ENCODE results near the gene STK31.

STK31 gene, protein sequence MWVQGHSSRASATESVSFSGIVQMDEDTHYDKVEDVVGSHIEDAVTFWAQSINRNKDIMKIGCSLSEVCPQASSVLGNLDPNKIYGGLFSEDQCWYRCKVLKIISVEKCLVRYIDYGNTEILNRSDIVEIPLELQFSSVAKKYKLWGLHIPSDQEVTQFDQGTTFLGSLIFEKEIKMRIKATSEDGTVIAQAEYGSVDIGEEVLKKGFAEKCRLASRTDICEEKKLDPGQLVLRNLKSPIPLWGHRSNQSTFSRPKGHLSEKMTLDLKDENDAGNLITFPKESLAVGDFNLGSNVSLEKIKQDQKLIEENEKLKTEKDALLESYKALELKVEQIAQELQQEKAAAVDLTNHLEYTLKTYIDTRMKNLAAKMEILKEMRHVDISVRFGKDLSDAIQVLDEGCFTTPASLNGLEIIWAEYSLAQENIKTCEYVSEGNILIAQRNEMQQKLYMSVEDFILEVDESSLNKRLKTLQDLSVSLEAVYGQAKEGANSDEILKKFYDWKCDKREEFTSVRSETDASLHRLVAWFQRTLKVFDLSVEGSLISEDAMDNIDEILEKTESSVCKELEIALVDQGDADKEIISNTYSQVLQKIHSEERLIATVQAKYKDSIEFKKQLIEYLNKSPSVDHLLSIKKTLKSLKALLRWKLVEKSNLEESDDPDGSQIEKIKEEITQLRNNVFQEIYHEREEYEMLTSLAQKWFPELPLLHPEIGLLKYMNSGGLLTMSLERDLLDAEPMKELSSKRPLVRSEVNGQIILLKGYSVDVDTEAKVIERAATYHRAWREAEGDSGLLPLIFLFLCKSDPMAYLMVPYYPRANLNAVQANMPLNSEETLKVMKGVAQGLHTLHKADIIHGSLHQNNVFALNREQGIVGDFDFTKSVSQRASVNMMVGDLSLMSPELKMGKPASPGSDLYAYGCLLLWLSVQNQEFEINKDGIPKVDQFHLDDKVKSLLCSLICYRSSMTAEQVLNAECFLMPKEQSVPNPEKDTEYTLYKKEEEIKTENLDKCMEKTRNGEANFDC

DNA sequence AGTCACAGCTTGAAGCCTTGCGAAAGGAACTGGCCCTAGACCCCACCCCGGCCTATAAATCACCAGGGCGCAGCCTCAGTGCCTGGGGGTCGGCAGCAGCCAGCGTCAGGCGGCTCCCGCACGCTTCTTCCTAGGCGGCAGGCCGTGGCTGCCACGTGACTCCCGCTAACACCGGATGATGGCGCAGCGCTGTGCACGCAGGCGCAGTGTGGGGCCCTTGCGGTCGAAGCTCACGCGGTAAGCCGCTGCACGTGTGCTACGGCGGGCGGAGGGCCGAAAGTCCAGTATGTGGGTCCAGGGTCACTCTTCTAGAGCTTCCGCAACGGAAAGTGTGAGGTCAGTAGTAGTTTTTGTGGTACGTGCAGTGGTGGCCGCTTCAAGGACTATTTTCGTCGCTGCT lies at the start of gene STK31:
STK31 (plus strand) TSS at position 220 of the 400 bp plus-strand sequence; CDS start at position 287, 67 bp downstream.
- H3K36me3 ChIP-seq (ENCODE audit: control insufficient read depth, insufficient read depth, low read length) = no peaks in the 10 kb centered on the region
- no peak within 1 kb of the TSS for H3K4me3 ChIP-seq (replicated peaks; ENCODE audit: low read depth, low read length)
- TF ChIP-seq, protein P1, sequence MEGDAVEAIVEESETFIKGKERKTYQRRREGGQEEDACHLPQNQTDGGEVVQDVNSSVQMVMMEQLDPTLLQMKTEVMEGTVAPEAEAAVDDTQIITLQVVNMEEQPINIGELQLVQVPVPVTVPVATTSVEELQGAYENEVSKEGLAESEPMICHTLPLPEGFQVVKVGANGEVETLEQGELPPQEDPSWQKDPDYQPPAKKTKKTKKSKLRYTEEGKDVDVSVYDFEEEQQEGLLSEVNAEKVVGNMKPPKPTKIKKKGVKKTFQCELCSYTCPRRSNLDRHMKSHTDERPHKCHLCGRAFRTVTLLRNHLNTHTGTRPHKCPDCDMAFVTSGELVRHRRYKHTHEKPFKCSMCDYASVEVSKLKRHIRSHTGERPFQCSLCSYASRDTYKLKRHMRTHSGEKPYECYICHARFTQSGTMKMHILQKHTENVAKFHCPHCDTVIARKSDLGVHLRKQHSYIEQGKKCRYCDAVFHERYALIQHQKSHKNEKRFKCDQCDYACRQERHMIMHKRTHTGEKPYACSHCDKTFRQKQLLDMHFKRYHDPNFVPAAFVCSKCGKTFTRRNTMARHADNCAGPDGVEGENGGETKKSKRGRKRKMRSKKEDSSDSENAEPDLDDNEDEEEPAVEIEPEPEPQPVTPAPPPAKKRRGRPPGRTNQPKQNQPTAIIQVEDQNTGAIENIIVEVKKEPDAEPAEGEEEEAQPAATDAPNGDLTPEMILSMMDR (IDR thresholded peaks at IDR 0.05; ENCODE audit: insufficient read depth, low read length, poor library complexity, severe bottlenecking) = no peak
- H3K27me3 ChIP-seq (replicated peaks; ENCODE audit: control insufficient read depth, insufficient read depth, low read length) = no peaks in the 10 kb centered on the region
- peak; percentile 10 for DNase-seq (ENCODE audit: extremely low read depth, insufficient read length)

DNA sequence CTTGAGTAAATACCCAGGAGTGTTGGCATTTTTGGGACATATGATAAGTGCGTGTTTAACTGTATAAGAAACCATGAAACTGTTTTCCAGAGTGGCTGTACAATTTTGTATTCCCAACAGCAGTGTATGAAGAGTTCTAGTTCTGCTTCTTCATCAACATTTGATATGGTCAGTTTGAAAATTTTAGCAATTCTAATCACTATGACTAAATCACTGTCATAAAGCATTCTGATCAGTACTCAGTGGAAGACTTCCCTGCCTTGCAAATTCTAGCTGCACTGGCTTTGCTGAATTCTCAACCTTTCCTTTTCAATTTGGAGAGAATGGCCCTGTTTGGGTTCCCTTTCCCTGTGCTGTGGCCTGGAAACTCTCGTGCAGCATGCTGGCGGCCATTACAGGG lies 48.6 kb upstream of the STK31 start:
- no peak overlapping the region for H3K4me3 ChIP-seq (replicated peaks; ENCODE audit: low read depth, low read length)
- DNase-seq (ENCODE audit: extremely low read depth, insufficient read length) = no peak
- H3K36me3 ChIP-seq (ENCODE audit: control insufficient read depth, insufficient read depth, low read length) = no peaks in the 10 kb centered on the region
- no peaks in the 10 kb centered on the region for H3K27me3 ChIP-seq (replicated peaks; ENCODE audit: control insufficient read depth, insufficient read depth, low read length)
- TF ChIP-seq, protein P1 (IDR thresholded peaks at IDR 0.05; ENCODE audit: insufficient read depth, low read length, poor library complexity, severe bottlenecking) = no peak

DNA sequence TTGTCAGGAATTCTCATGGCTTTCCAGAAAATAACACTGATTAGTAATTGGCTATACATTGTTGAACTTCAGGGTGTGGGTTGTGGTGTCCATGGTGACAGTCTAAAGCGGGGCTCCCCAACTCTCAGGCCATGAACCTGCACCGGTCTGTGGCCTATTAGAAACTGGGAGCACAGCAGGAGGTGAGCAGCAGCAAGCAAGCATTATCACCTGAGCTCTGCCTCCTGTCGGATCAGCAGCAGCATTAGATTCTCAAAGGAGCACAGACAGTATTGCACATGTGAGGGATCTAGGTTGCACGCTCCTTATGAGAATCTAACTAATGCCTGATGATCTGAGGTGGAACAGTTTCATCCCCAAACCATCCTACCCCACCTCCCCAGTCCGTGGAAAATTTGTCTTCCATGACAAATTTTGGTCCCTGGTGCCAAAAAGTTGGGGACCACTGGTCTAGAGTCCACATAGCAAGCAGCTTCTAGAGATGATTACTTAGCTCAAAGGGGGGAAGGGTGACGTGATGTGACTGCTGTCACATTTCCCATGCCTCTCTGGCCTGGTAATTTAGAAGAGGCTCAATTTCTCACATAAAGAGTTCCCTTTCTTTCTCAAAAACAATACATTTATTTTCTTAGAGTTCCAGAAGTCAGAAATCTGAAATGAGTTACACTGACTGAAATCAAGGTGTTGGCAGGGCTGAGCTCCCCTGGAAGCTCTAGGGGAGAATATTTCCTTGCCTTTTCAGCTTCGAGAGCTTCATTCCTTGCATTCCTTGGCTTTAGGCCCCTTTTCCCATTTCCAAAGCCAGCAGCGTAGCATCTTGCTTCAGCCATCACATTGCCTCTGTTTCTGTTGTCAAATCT lies 47.7 kb upstream of the STK31 start:
- TF ChIP-seq, protein P1 (IDR thresholded peaks at IDR 0.05; ENCODE audit: insufficient read depth, low read length, poor library complexity, severe bottlenecking) = no peak
- no peak for DNase-seq (ENCODE audit: extremely low read depth, insufficient read length)
- no peaks in the 10 kb centered on the region for H3K36me3 ChIP-seq (ENCODE audit: control insufficient read depth, insufficient read depth, low read length)
- H3K27me3 ChIP-seq (replicated peaks; ENCODE audit: control insufficient read depth, insufficient read depth, low read length) = no peaks in the 10 kb centered on the region
- no peak overlapping the region for H3K4me3 ChIP-seq (replicated peaks; ENCODE audit: low read depth, low read length)

DNA sequence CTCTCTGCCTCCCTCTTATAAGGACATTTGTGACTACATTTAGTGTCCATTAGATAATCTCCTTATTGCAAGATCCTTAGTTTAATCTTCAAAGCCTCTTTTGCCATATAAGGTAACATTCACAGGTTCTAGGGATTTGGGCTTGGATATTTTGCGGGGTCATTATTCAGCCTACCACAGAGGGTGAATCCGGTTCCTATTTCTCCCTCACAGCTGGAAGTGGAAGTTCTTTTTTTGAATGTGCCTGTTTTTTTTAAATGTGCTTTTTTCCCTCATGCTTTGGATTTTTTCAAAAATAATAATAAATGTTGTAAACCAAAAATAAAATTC lies 47.1 kb upstream of the STK31 start:
- Histone ChIP-seq H3K4me3 (replicated peaks; ENCODE audit: low read depth, low read length) (no peak overlapping the region), H3K27me3 (replicated peaks; ENCODE audit: control insufficient read depth, insufficient read depth, low read length) (no peaks in the 10 kb centered on the region), H3K36me3 (ENCODE audit: control insufficient read depth, insufficient read depth, low read length) (no peaks in the 10 kb centered on the region)
- DNase-seq (ENCODE audit: extremely low read depth, insufficient read length) = no peak
- TF ChIP-seq, protein P1 (IDR thresholded peaks at IDR 0.05; ENCODE audit: insufficient read depth, low read length, poor library complexity, severe bottlenecking) = no peak

DNA sequence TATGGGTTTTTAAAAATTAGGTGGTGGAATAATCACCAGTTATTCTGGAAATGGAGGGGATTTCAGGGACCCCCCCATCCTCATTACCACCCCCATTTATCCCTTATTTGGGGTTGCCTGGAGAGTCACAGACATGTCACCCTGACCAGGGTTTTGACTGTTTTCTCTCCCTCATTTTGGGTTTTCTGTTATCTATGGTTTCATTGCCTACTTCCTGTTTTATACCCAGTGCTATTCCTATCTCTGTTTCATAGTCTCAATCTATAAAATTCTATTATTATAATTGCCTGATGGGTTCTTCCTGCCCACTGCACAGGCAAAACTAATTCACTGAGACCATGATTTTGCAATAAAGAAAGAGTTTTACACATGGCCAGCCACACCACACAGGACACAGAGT lies 45.9 kb upstream of the STK31 start:
- H3K4me3 ChIP-seq (replicated peaks; ENCODE audit: low read depth, low read length) = no peak overlapping the region
- H3K36me3 ChIP-seq (ENCODE audit: control insufficient read depth, insufficient read depth, low read length) = no peaks in the 10 kb centered on the region
- TF ChIP-seq, protein P1 (IDR thresholded peaks at IDR 0.05; ENCODE audit: insufficient read depth, low read length, poor library complexity, severe bottlenecking) = no peak
- no peaks in the 10 kb centered on the region for H3K27me3 ChIP-seq (replicated peaks; ENCODE audit: control insufficient read depth, insufficient read depth, low read length)
- DNase-seq (ENCODE audit: extremely low read depth, insufficient read length) = no peak
